Nephron progenitor cell (in vitro differentiated cells): ENCODE measurements around the gene PPIA.

ENCODE experiments used
- DNase-seq: peaks from one replicate; pipeline ENCODE4 v3.0.0; 2021
- H3K27ac Mint-ChIP-seq: 2 replicates; pipeline ENCODE4 v1.8.0; 2021; ENCODE audit warnings: mild to moderate bottlenecking, moderate library complexity, mixed read lengths
- H3K27me3 Mint-ChIP-seq: 2 replicates; pipeline ENCODE4 v1.8.0; 2021; ENCODE audit warnings: mild to moderate bottlenecking, low read depth, mixed read lengths; ENCODE audit not compliant: poor library complexity
- H3K36me3 Mint-ChIP-seq: 2 replicates; pipeline ENCODE4 v1.8.0; 2021; ENCODE audit warnings: low read depth, mixed read lengths
- H3K4me1 Mint-ChIP-seq: 2 replicates; pipeline ENCODE4 v1.8.0; 2021; ENCODE audit warnings: mixed read lengths
- H3K4me3 Mint-ChIP-seq: 2 replicates; pipeline ENCODE4 v1.8.0; 2021; ENCODE audit warnings: mild to moderate bottlenecking, moderate library complexity, mixed read lengths
- H3K9me3 Mint-ChIP-seq: 2 replicates; pipeline ENCODE4 v1.8.0; 2021; ENCODE audit warnings: mild to moderate bottlenecking, moderate library complexity, mixed read lengths
- CTCF ChIP-seq: fragments of 200-600 bp; sonication (generic); IDR thresholded peaks from 2 replicates; pipeline ENCODE4 v1.5.0; 2021; ENCODE audit warnings: antibody characterized with exemption

Gene PPIA

DNA sequence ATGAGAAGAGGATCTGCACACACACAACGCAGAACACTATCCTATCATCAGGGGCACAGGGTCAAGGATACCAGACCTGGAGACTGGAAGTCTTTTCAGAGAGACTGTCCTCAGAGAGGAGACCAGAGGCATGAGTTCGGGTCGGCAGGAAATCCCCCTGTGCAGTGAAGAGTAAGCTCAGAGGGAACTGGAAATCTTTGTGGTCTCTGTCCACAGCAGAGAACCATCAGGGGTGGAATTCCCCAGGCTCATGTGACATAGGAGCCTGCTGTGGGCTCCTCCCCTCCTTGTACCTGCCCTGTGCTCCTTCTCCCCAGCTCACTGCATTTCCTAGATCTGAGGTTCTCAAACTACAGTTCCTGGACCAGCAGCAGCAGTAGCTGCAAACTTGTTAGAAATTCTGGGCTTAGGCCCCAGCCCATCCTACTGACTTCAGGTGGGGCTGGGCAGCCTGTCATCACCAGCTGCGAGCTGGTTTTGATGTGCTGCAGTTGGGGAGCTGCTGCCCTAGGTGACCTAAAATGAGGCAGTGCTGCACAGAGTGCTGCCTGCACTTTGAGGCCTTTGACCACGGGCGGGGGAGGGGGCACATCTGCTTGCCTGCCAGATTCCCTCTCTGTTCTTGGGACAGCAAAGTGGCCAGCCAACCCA lies 45.4 kb upstream of the PPIA start:
- H3K4me3 Mint-ChIP-seq, result peak overlapping the region; percentile 54
- TF ChIP-seq CTCF, result no peak
- H3K36me3 Mint-ChIP-seq, result peaks cover 10% of the 10 kb centered on the region
- H3K27me3 Mint-ChIP-seq, result peaks cover 2% of the 10 kb centered on the region
- no peak overlapping the region for H3K27ac Mint-ChIP-seq
- H3K4me1 Mint-ChIP-seq, result peaks cover 40% of the 10 kb centered on the region
- no peaks in the 10 kb centered on the region for H3K9me3 Mint-ChIP-seq
- DNase-seq, result no peak

DNA sequence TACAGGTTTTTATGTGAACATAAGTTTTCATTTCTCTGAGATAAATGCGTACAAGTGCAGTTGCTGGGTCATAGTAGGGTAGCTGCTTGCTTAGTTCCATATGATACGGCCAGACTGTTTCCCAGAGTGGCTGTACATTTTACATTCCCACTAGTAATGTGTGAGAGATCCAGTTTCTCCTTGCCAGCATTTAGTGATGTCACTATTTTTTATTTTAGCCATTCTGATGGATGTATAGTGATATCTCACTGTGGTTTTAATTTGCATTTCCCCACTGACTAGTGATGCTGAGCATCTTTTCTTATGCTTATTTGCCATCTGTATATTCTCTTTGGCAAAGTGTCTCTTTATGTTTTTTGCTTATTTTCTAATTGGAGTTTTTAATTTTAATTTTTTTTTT lies 43.7 kb upstream of the PPIA start:
- H3K36me3 Mint-ChIP-seq, result peaks cover 10% of the 10 kb centered on the region
- no peaks in the 10 kb centered on the region for H3K9me3 Mint-ChIP-seq
- TF ChIP-seq CTCF, result no peak
- H3K27me3 Mint-ChIP-seq, result peaks cover 2% of the 10 kb centered on the region
- no peak overlapping the region for H3K27ac Mint-ChIP-seq
- H3K4me3 Mint-ChIP-seq, result no peak overlapping the region
- DNase-seq, result no peak
- peaks cover 29% of the 10 kb centered on the region for H3K4me1 Mint-ChIP-seq

DNA sequence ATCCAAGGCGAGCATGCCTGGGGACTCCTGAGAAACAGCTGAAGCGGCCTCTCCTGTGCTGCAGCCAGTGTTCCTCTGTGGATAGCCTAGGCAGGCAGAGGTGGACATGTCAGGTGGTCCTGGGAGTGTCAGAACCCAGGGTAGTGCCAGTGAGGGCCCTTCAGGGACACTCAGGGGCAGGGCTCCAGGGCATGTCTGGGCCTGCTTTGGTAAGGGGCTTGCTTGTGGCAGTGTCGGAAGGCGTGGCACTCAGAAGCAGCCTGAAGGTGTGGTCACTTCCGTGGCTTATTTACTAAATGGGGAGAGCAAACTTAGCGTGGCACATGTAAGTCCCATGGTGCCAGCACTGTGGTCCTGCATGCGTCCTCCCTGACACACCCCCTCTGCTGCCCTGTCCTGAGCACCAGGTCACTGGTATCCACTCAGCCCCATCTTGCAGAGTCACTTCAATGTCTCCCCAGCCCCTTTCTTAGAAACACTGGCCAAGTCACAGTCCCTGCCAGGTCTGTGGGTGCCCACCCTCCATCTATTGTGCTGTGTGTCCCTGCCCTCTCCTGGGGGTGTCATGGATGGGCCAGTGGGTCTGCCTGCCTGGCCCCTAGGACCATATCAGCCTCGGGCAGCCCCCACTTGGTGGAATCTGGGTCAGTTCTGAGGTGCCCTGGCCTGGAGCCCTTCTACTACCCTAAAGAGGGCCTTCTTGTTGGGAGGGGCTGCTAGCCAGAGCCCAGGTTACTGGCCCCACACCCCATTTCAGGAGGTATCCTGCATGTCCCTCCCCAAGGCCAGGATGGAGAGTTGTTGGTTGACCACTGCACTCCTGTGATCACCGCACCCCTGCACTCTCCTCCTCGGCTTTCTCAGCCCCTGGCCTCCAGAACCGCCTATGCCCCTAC lies 41.4 kb upstream of the PPIA start:
- H3K27me3 Mint-ChIP-seq, result peaks cover 3% of the 10 kb centered on the region
- no peak overlapping the region for H3K27ac Mint-ChIP-seq
- H3K36me3 Mint-ChIP-seq, result peaks cover 11% of the 10 kb centered on the region
- H3K4me1 Mint-ChIP-seq, result peaks cover 19% of the 10 kb centered on the region
- H3K9me3 Mint-ChIP-seq, result no peaks in the 10 kb centered on the region
- no peak for TF ChIP-seq CTCF
- no peak for DNase-seq
- no peak overlapping the region for H3K4me3 Mint-ChIP-seq

GRCh38 chr7:44755698-44756627 lies 40.5 kb upstream of the PPIA start:
- peaks cover 10% of the 10 kb centered on the region for H3K4me1 Mint-ChIP-seq
- peaks cover 3% of the 10 kb centered on the region for H3K27me3 Mint-ChIP-seq
- peaks cover 11% of the 10 kb centered on the region for H3K36me3 Mint-ChIP-seq
- H3K27ac Mint-ChIP-seq, result no peak overlapping the region
- DNase-seq, result no peak
- no peaks in the 10 kb centered on the region for H3K9me3 Mint-ChIP-seq
- no peak overlapping the region for H3K4me3 Mint-ChIP-seq
- no peak for TF ChIP-seq CTCF

GRCh38 chr7:44756904-44757303 lies 39.6 kb upstream of the PPIA start:
- no peak overlapping the region for H3K27ac Mint-ChIP-seq
- no peaks in the 10 kb centered on the region for H3K9me3 Mint-ChIP-seq
- H3K27me3 Mint-ChIP-seq, result peaks cover 3% of the 10 kb centered on the region
- no peak overlapping the region for H3K4me3 Mint-ChIP-seq
- DNase-seq, result no peak
- peaks cover 11% of the 10 kb centered on the region for H3K36me3 Mint-ChIP-seq
- TF ChIP-seq CTCF, result no peak
- peaks cover 4% of the 10 kb centered on the region for H3K4me1 Mint-ChIP-seq
